GM18508 (cell line): ENCODE measurements around the gene NUDT13.
"Not testable (repeated sequence)": the region's sequence is repeated elsewhere in the genome, so short reads cannot be mapped to it uniquely, and the experiment has no call there.

Experiments
- ATAC-seq: cut with Tn5 transposase; IDR thresholded peaks from one replicate; pipeline ENCODE4 v1.9.1; 2021; ENCODE audit warnings: moderate number of reproducible peaks; ENCODE audit not compliant: insufficient read depth, unreplicated experiment

NUDT13 gene

GRCh38 chr10:73097305-73097670, 13.0 kb upstream of the NUDT13 start:
- no peak for ATAC-seq

DNA sequence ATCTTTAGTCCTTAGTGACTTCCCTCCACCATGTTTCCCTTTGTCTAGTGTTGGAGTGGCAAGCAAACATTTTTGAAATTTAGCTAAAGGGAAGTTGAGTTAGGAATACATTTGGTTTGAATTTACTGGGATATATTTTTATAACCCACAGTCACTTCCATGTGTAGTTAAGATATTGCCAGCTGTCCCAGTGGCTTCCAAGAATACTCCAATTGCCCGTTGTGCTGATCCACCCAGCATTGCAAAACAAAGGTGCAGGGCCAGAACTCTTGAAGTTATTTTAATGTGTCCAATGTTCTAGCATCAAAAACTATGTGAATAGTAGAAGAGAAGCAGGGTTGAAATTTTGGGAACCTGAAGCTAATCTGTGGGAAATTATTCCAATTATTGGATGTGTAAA, 11.1 kb upstream of the NUDT13 start:
- no peak for ATAC-seq

- ATAC-seq, result no peak
These were observed 4.0 kb upstream of the NUDT13 start for GRCh38 chr10:73106301-73106700.

DNA sequence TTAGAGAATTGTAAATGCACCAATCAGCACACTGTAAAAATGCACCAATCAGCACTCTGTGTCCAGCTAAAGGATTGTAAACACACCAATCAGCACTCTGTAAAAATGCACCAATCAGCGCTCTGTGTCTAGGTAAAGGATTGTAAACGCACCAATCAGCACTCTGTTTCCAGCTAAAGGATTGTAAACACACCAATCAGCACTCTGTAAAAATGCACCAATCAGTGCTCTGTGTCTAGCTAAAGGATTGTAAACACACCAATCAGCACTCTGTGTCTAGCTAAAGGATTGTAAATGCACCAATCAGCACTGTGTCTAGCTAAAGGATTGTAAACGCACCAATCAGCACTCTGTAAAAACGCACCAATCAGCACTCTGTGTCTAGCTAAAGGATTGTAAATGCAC, 1.0 kb upstream of the NUDT13 start:
- ATAC-seq, result not testable (repeated sequence)

DNA sequence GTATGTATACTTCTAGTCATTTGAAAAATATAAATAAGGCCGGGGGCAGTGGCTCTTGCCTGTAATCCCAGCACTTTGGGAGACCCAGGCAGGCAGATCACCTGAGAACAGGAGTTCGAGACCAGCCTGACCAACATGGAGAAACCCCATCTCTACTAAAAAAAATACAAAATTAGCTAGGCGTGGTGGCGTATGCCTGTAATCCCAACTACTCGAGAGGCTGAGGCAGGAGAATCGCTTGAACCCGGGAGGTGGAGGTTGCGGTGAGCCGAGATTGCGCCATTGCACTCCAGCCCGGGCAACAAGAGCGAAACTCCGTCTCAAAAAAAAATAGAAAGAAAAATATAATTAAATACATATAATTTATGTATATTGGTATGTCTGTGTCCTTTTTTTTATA, 1.8 kb downstream of the NUDT13 start:
- not testable (repeated sequence) for ATAC-seq

- no peak for ATAC-seq
These were observed 3.3 kb downstream of the NUDT13 start for GRCh38 chr10:73113551-73113950.

GRCh38 chr10:73116017-73116416, 5.8 kb downstream of the NUDT13 start:
- no peak for ATAC-seq

DNA sequence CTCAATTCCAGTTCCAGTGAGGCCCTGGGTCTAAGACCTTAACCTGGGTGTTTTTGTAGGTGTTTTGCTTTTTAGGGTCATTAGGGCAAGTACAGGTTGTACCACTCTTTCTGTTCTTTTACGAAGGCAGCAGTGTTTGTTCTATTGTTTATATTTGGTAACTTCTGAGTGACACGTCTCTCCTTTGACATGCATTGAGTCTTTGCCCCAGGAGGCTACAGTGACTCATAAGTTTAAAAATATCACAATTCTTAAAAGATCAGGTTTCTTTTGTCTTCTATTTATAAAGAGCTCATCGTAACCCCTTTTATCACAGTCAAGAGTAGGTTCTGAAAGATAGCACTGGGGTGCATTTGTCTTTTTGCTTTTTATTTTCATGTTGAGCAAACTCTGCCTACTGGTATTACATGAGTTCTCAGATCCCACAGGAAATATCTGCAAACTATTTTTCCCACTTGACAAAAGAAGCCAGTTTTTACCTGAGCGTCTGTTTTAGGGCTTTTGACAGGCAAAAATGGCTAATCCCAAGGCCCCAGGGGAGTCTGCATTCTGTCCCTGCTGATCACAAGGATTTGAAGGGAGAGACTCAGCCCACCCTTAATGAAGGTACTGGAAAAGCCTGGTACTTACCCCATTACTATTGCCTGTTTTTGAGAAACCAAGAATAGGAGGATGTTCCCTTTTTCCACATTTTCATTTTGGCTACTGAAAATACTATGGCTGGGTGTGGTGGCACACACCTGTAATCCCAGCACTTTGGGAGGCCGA, 7.9 kb downstream of the NUDT13 start:
- ATAC-seq, result peak; percentile 43

DNA sequence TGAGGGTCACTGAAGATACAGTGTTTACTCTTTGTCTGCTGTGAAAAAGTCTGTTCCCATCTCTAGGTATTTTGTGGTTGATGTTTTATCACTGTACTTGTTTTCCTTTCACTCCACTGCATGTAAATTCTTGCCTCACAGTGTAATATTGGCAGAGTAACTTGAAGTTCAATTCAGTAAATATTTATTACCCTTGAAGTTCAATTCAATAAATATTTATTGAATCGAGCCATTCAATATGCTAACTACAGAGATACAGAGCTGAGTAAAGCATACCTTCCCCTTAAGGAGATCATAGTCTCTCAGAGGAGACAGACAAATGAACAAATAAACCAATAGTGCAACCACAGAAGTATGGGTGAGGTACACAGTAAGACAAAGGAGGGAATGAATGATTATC, 9.2 kb downstream of the NUDT13 start:
- ATAC-seq, result no peak

DNA sequence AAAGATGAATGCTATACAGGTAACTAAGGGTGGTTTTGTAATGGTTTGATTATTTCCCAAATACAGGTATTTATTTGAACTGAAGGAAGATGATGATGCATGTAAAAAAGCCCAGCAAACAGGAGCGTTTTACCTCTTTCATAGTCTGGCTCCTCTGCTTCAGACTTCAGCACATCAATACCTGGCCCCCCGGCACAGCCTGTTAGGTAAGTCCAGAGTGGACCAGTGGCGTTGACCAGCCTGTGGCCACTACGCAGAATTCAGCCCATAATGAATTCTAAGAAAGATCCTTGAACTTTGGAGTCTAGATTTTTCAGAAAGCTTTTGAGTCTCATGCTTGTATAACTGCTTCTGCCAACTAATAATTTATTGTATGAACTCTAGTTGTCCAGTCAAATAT, 9.7 kb downstream of the NUDT13 start:
- ATAC-seq, result no peak

GRCh38 chr10:73126343-73126742, 16.1 kb downstream of the NUDT13 start:
- ATAC-seq, result no peak

- no peak for ATAC-seq
These were observed 21.0 kb downstream of the NUDT13 start for GRCh38 chr10:73131301-73131700.

GRCh38 chr10:73131913-73132686, 21.8 kb downstream of the NUDT13 start:
- ATAC-seq, result no peak

DNA sequence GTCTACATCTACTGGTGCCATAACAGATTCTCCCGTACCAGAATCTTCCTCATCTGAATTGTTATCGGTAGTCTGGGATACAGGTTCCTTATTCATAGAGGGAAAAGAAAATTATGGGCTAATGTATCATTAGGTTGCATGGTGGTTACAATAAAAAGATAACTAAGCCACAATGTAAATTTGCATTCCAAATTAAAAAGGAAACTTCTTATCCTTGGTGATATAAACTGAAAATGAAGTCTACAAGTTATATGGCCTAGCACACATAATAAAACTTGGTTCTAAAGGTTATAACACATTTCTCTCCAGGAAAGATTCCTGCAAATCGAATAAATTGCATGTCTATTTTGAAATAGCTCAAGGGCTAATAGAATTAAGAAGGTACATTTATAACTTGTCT, 24.5 kb downstream of the NUDT13 start:
- no peak for ATAC-seq

DNA sequence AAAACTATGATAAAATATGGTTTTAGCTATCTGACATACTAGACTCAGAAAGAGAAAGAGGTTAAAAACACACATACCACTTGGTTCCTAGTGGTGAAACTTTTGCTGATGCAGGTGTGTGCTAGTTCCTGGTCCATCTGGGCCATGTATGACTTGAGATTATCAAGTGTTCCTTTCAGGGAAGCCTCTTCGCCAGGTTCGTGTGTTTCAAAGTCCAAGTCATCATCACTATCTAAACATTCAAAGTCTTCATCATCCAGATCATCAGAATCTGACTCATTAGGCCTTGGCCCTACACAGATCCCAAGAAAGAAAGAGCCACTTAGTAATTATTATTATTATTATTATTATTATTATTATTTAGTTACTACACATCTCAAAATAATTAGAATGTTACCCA, 26.4 kb downstream of the NUDT13 start:
- ATAC-seq, result no peak

DNA sequence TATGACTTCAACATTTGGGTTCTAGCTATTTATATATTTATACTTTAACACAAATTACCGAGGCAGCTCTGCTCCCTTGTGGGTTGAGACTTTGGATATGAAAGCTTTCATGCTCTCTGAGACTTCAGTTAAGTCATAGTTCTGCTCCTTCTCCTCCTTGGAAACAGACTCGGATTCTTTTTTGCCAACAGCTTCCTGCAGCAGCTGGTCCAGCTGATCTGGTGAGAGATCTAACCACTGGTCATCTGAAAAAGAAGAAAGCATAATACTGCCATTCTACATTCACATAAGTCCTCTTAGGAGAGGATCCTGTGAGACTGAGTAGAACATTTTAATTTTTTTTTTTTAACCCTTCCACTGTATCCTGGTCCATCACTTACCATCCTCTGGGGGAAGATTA, 29.0 kb downstream of the NUDT13 start:
- ATAC-seq, result no peak

DNA sequence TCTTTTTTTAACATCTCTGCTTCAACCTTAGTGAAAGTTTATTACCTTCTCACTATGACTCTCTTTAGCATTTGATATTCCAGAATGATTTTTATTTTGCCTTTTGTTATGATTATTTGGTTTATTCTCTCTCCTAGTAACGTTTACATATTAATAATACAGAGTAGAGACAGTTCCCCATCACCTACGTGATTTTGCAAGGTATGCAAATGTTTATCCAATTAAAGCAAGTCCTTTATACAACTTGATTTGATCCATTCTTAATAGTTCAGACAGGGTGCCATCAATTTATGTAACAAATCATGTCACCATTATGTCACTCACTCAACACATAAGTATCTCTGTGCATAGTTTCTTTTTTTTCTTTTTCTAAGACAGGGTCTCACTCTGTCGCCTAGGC, 31.3 kb downstream of the NUDT13 start:
- ATAC-seq, result no peak

GRCh38 chr10:73150633-73151413, 40.6 kb downstream of the NUDT13 start:
- not testable (repeated sequence) for ATAC-seq

DNA sequence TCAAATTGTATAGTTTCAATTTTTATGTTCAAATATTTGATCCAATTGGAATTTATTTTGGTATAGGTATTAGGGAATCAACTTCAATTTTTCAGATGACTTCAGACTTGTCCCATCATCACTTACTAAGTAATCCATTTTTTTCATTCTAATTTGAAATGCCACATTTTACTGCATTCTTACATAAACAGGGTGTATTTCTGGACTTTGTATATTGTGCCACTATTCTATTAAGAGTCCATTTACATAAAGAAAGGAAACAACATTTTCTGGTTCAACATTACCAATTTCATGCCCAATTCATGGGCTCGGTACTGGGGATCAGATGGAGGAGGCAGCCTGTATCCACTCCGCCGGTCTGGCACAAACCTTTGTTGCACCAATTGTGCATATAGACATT, 41.8 kb downstream of the NUDT13 start:
- ATAC-seq, result no peak

- no peak for ATAC-seq
These were observed 45.8 kb downstream of the NUDT13 start for GRCh38 chr10:73156054-73156453.

GRCh38 chr10:73159038-73159648, 48.9 kb downstream of the NUDT13 start:
- ATAC-seq, result no peak
